CD8-positive, alpha-beta memory T cell (primary cell): ENCODE results near the gene NEGR1. TPM values are rescaled to one million over a fixed set of nuclear protein-coding genes. Genes with fewer than 3 reads are reported as not detected.

Experiments
- CTCF ChIA-PET: fragments of 350-600 bp; sonication (Branson Sonifier 250); formaldehyde crosslinking; loops from one replicate; lab custom pipeline; 2021; ENCODE audit warnings: antibody characterized with exemption; lab: Charles Lee
- POLR2A ChIA-PET: fragments of 350-600 bp; sonication (Branson Sonifier 250); formaldehyde crosslinking; loops from one replicate; lab custom pipeline; 2021; ENCODE audit warnings: antibody characterized with exemption; lab: Charles Lee
- DNase-seq, 5 donors: peaks; one replicate each; pipeline versions ENCODE4 v3.0.0 to v3.0.0-alpha.2; 2020 to 2022; ENCODE audit warnings: mixed read lengths in 1 of 5
- H3K27ac ChIP-seq: one replicate; pipeline ENCODE4 v1.7.0; 2013; ENCODE audit warnings: low read depth, mild to moderate bottlenecking, low read length, moderate library complexity
- H3K27me3 ChIP-seq: 2 replicates; pipeline ENCODE4 v1.7.0; 2013; ENCODE audit warnings: low read length, mild to moderate bottlenecking; ENCODE audit not compliant: insufficient read depth, poor library complexity, severe bottlenecking
- H3K36me3 ChIP-seq: 2 replicates; pipeline ENCODE4 v1.7.0; 2013; ENCODE audit warnings: mild to moderate bottlenecking, low read length, moderate library complexity; ENCODE audit not compliant: insufficient read depth
- H3K4me1 ChIP-seq: 2 replicates; pipeline ENCODE4 v1.7.0; 2013; ENCODE audit warnings: mild to moderate bottlenecking, low read length, moderate library complexity; ENCODE audit not compliant: insufficient read depth
- H3K4me3 ChIP-seq: 2 replicates; pipeline ENCODE4 v1.7.0; 2013; ENCODE audit warnings: mild to moderate bottlenecking, low read length
- H3K9me3 ChIP-seq: 2 replicates; pipeline ENCODE4 v1.7.0; 2013; ENCODE audit warnings: mild to moderate bottlenecking, low read length
- H3K27ac Mint-ChIP-seq, 8 donors: one replicate each; pipeline ENCODE4 v1.8.0; 2020 to 2021; ENCODE audit warnings: mixed read lengths in 8 of 8, mild to moderate bottlenecking in 6 of 8, inconsistent platforms in 3 of 8, moderate library complexity in 3 of 8
- H3K27me3 Mint-ChIP-seq, 2 donors: one replicate each; pipeline ENCODE4 v1.8.0; 2020 to 2021; ENCODE audit warnings: mixed read lengths in 2 of 2, mild to moderate bottlenecking in 1 of 2, moderate library complexity in 1 of 2
- H3K36me3 Mint-ChIP-seq, 3 donors: one replicate each; pipeline ENCODE4 v1.8.0; 2020 to 2021; ENCODE audit warnings: mixed read lengths in 3 of 3, inconsistent platforms in 1 of 3, mild to moderate bottlenecking in 1 of 3
- H3K4me1 Mint-ChIP-seq, 3 donors: one replicate each; pipeline ENCODE4 v1.8.0; 2020 to 2021; ENCODE audit warnings: mixed read lengths in 3 of 3, inconsistent platforms in 1 of 3, mild to moderate bottlenecking in 1 of 3
- H3K4me3 Mint-ChIP-seq, 7 donors: one replicate each; pipeline ENCODE4 v1.8.0; 2020 to 2021; ENCODE audit warnings: mixed read lengths in 7 of 7, mild to moderate bottlenecking in 6 of 7, moderate library complexity in 4 of 7, inconsistent platforms in 2 of 7
- H3K9me3 Mint-ChIP-seq, 5 donors: one replicate each; pipeline ENCODE4 v1.8.0; 2020 to 2022; ENCODE audit warnings: mixed read lengths in 5 of 5, mild to moderate bottlenecking in 3 of 5, moderate library complexity in 2 of 5, inconsistent platforms in 1 of 5
- polyA plus RNA-seq: library from polyadenylated mRNA; unstranded; fragments of 300-500 nt; fragmentation: Illumina TruSeq; gene quantifications from one replicate; pipeline ENCODE4 v1.2.3, GENCODE V29; 2021
- total RNA-seq, 2 experiments: library from RNA; stranded (reverse); gene quantifications; one replicate each; pipeline ENCODE4 v1.2.3, GENCODE V29; 2021

The NEGR1 gene
- total and polyA plus RNA-seq, 3 experiments from 2014 or later = not detected

GRCh38 chr1:71390518-71390917 lies 891.8 kb downstream of the NEGR1 start:
- no peak overlapping the region for H3K27ac Mint-ChIP-seq
- no peaks in the 10 kb centered on the region for H3K4me1 Mint-ChIP-seq
- Histone ChIP-seq H3K4me1 (no peaks in the 10 kb centered on the region), H3K27me3 (no peaks in the 10 kb centered on the region), H3K9me3 (no peaks in the 10 kb centered on the region), H3K36me3 (no peaks in the 10 kb centered on the region), H3K27ac (no peak overlapping the region), H3K4me3 (no peak overlapping the region)
- peaks cover 27 to 44% (median 35%) of the 10 kb centered on the region in 5 donors for H3K9me3 Mint-ChIP-seq
- DNase-seq = no peak
- no peaks in the 10 kb centered on the region for H3K27me3 Mint-ChIP-seq
- ChIA-PET CTCF (no interaction called here), POLR2A (no interaction called here)
- H3K4me3 Mint-ChIP-seq = no peak overlapping the region
- peaks cover 0 to 1% (median 0%) of the 10 kb centered on the region in 3 donors for H3K36me3 Mint-ChIP-seq

GRCh38 chr1:71377886-71378285 lies 904.5 kb downstream of the NEGR1 start:
- H3K27ac ChIP-seq = no peak overlapping the region
- Mint-ChIP-seq H3K4me1 (no peaks in the 10 kb centered on the region), H3K36me3 (no peaks in the 10 kb centered on the region), H3K27me3 (peaks cover 0 to 2% of the 10 kb centered on the region in 2 donors), H3K9me3 (peaks cover 10 to 38% (median 20%) of the 10 kb centered on the region in 5 donors), H3K4me3 (no peak overlapping the region), H3K27ac (no peak overlapping the region)
- CTCF ChIA-PET = no interaction called here
- no peak overlapping the region for H3K4me3 ChIP-seq
- POLR2A ChIA-PET = no interaction called here
- H3K4me1 ChIP-seq = no peaks in the 10 kb centered on the region
- DNase-seq = no peak
- no peaks in the 10 kb centered on the region for H3K27me3 ChIP-seq
- H3K36me3 ChIP-seq = no peaks in the 10 kb centered on the region
- H3K9me3 ChIP-seq = no peaks in the 10 kb centered on the region

GRCh38 chr1:71372496-71372895 lies 909.8 kb downstream of the NEGR1 start:
- Mint-ChIP-seq H3K27ac (no peak overlapping the region), H3K27me3 (no peaks in the 10 kb centered on the region), H3K4me3 (no peak overlapping the region), H3K36me3 (no peaks in the 10 kb centered on the region), H3K4me1 (no peaks in the 10 kb centered on the region), H3K9me3 (peaks cover 3 to 29% (median 8%) of the 10 kb centered on the region in 5 donors)
- Histone ChIP-seq H3K4me1 (no peaks in the 10 kb centered on the region), H3K36me3 (no peaks in the 10 kb centered on the region), H3K4me3 (no peak overlapping the region), H3K27me3 (no peaks in the 10 kb centered on the region), H3K27ac (no peak overlapping the region), H3K9me3 (no peaks in the 10 kb centered on the region)
- POLR2A ChIA-PET = no interaction called here
- DNase-seq = no peak
- CTCF ChIA-PET = no interaction called here

GRCh38 chr1:71371581-71371980 lies 910.8 kb downstream of the NEGR1 start:
- H3K9me3 Mint-ChIP-seq = peaks cover 3 to 24% (median 8%) of the 10 kb centered on the region in 5 donors
- no peak overlapping the region for H3K27ac ChIP-seq
- POLR2A ChIA-PET = no interaction called here
- no peaks in the 10 kb centered on the region for H3K36me3 Mint-ChIP-seq
- no peaks in the 10 kb centered on the region for H3K4me1 Mint-ChIP-seq
- no peaks in the 10 kb centered on the region for H3K36me3 ChIP-seq
- no peaks in the 10 kb centered on the region for H3K27me3 Mint-ChIP-seq
- H3K27me3 ChIP-seq = no peaks in the 10 kb centered on the region
- CTCF ChIA-PET = no interaction called here
- no peak overlapping the region for H3K4me3 ChIP-seq
- DNase-seq = no peak
- H3K4me3 Mint-ChIP-seq = no peak overlapping the region
- no peaks in the 10 kb centered on the region for H3K9me3 ChIP-seq
- H3K4me1 ChIP-seq = no peaks in the 10 kb centered on the region
- H3K27ac Mint-ChIP-seq = no peak overlapping the region

- ChIA-PET CTCF (no interaction called here), POLR2A (no interaction called here)
- Mint-ChIP-seq H3K27me3 (no peaks in the 10 kb centered on the region), H3K27ac (no peak overlapping the region), H3K4me1 (no peaks in the 10 kb centered on the region), H3K4me3 (no peak overlapping the region), H3K36me3 (no peaks in the 10 kb centered on the region), H3K9me3 (peaks cover 2 to 11% (median 7%) of the 10 kb centered on the region in 5 donors)
- Histone ChIP-seq H3K9me3 (no peaks in the 10 kb centered on the region), H3K27ac (no peak overlapping the region), H3K4me3 (no peak overlapping the region), H3K4me1 (no peaks in the 10 kb centered on the region), H3K27me3 (no peaks in the 10 kb centered on the region), H3K36me3 (no peaks in the 10 kb centered on the region)
- DNase-seq = no peak
Measured at GRCh38 chr1:71364236-71364635, 918.1 kb downstream of the NEGR1 start.

GRCh38 chr1:71362691-71363090 lies 919.6 kb downstream of the NEGR1 start:
- no peak overlapping the region for H3K27ac ChIP-seq
- CTCF ChIA-PET = no interaction called here
- Mint-ChIP-seq H3K4me3 (no peak overlapping the region), H3K36me3 (no peaks in the 10 kb centered on the region), H3K27ac (no peak overlapping the region), H3K9me3 (peaks cover 4 to 19% (median 11%) of the 10 kb centered on the region in 5 donors), H3K27me3 (no peaks in the 10 kb centered on the region), H3K4me1 (no peaks in the 10 kb centered on the region)
- H3K4me1 ChIP-seq = no peaks in the 10 kb centered on the region
- no peak for DNase-seq
- H3K9me3 ChIP-seq = no peaks in the 10 kb centered on the region
- no peaks in the 10 kb centered on the region for H3K27me3 ChIP-seq
- POLR2A ChIA-PET = no interaction called here
- no peak overlapping the region for H3K4me3 ChIP-seq
- H3K36me3 ChIP-seq = no peaks in the 10 kb centered on the region

- Mint-ChIP-seq H3K27ac (no peak overlapping the region), H3K4me3 (no peak overlapping the region), H3K4me1 (no peaks in the 10 kb centered on the region), H3K9me3 (peaks cover 4 to 19% (median 11%) of the 10 kb centered on the region in 5 donors), H3K27me3 (no peaks in the 10 kb centered on the region), H3K36me3 (no peaks in the 10 kb centered on the region)
- no peaks in the 10 kb centered on the region for H3K9me3 ChIP-seq
- H3K4me1 ChIP-seq = no peaks in the 10 kb centered on the region
- ChIA-PET POLR2A (no interaction called here), CTCF (no interaction called here)
- no peak for DNase-seq
- H3K4me3 ChIP-seq = no peak overlapping the region
- no peak overlapping the region for H3K27ac ChIP-seq
- no peaks in the 10 kb centered on the region for H3K36me3 ChIP-seq
- no peaks in the 10 kb centered on the region for H3K27me3 ChIP-seq
Measured at GRCh38 chr1:71362076-71362475, 920.3 kb downstream of the NEGR1 start.

GRCh38 chr1:71357708-71358107 lies 924.6 kb downstream of the NEGR1 start:
- no peaks in the 10 kb centered on the region for H3K27me3 Mint-ChIP-seq
- H3K9me3 Mint-ChIP-seq = peaks cover 12 to 31% (median 25%) of the 10 kb centered on the region in 5 donors
- POLR2A ChIA-PET = no interaction called here
- no peak overlapping the region for H3K27ac Mint-ChIP-seq
- DNase-seq = no peak
- CTCF ChIA-PET = no interaction called here
- no peaks in the 10 kb centered on the region for H3K4me1 Mint-ChIP-seq
- Histone ChIP-seq H3K36me3 (no peaks in the 10 kb centered on the region), H3K4me1 (no peaks in the 10 kb centered on the region), H3K9me3 (no peaks in the 10 kb centered on the region), H3K27me3 (no peaks in the 10 kb centered on the region), H3K27ac (no peak overlapping the region), H3K4me3 (no peak overlapping the region)
- no peaks in the 10 kb centered on the region for H3K36me3 Mint-ChIP-seq
- no peak overlapping the region for H3K4me3 Mint-ChIP-seq

GRCh38 chr1:71351438-71351837 lies 930.9 kb downstream of the NEGR1 start:
- ChIA-PET CTCF (no interaction called here), POLR2A (no interaction called here)

More at GRCh38 chr1:71351438-71351837, 930.9 kb downstream of the NEGR1 start:
- H3K9me3 Mint-ChIP-seq = peaks cover 6 to 35% (median 12%) of the 10 kb centered on the region in 5 donors
- H3K27me3 Mint-ChIP-seq = no peaks in the 10 kb centered on the region
- Histone ChIP-seq H3K27ac (no peak overlapping the region), H3K4me3 (no peak overlapping the region), H3K36me3 (no peaks in the 10 kb centered on the region), H3K27me3 (no peaks in the 10 kb centered on the region), H3K9me3 (no peaks in the 10 kb centered on the region), H3K4me1 (no peaks in the 10 kb centered on the region)
- no peaks in the 10 kb centered on the region for H3K36me3 Mint-ChIP-seq
- H3K4me1 Mint-ChIP-seq = no peaks in the 10 kb centered on the region
- no peak overlapping the region for H3K27ac Mint-ChIP-seq
- DNase-seq = no peak
- no peak overlapping the region for H3K4me3 Mint-ChIP-seq
